Activated CD4-positive, alpha-beta memory T cell treated with anti-CD3 and anti-CD28 coated beads, Interleukin-2, amount 10 ng/mL, durations not matched to agents 7 days and 5 days (primary cell): ENCODE measurements around the gene IMMP2L. TPM values are rescaled to one million over a fixed set of nuclear protein-coding genes. Genes with fewer than 3 reads are reported as not detected.

Experiments used
- CTCF ChIA-PET: fragments of 350-600 bp; sonication (Branson Sonifier 250); formaldehyde crosslinking; loops from one replicate; lab custom pipeline; 2021; ENCODE audit warnings: antibody characterized with exemption, inconsistent platforms; lab: Charles Lee
- POLR2A ChIA-PET: fragments of 350-600 bp; sonication (Branson Sonifier 250); formaldehyde crosslinking; loops from one replicate; lab custom pipeline; 2021; ENCODE audit warnings: antibody characterized with exemption; lab: Charles Lee
- DNase-seq: peaks from one replicate; pipeline ENCODE4 v3.0.0-alpha.2; 2020
- H3K27ac Mint-ChIP-seq: one replicate; pipeline ENCODE4 v1.8.0; 2021; ENCODE audit warnings: mild to moderate bottlenecking, mixed read lengths
- H3K27me3 Mint-ChIP-seq: one replicate; pipeline ENCODE4 v1.8.0; 2021; ENCODE audit warnings: mixed read lengths
- H3K36me3 Mint-ChIP-seq: one replicate; pipeline ENCODE4 v1.8.0; 2021; ENCODE audit warnings: low read depth, mixed read lengths
- H3K4me1 Mint-ChIP-seq: one replicate; pipeline ENCODE4 v1.8.0; 2021; ENCODE audit warnings: mixed read lengths
- H3K4me3 Mint-ChIP-seq: one replicate; pipeline ENCODE4 v1.8.0; 2021; ENCODE audit warnings: mild to moderate bottlenecking, mixed read lengths
- H3K9me3 Mint-ChIP-seq: one replicate; pipeline ENCODE4 v1.8.0; 2021; ENCODE audit warnings: mixed read lengths
- total RNA-seq, 2 experiments: library from RNA; stranded (reverse); gene quantifications; one replicate each; pipeline ENCODE4 v1.2.3, GENCODE V29; 2021

The IMMP2L gene
- total RNA-seq, 2 experiments from 2014 or later, result 5.9 to 7.6 TPM

- no peaks in the 10 kb centered on the region for H3K9me3 Mint-ChIP-seq
- H3K27me3 Mint-ChIP-seq, result no peaks in the 10 kb centered on the region
- no peak for DNase-seq
- CTCF ChIA-PET, result no interaction called here
- no peak overlapping the region for H3K4me3 Mint-ChIP-seq
- no peaks in the 10 kb centered on the region for H3K4me1 Mint-ChIP-seq
- H3K36me3 Mint-ChIP-seq, result no peaks in the 10 kb centered on the region
- H3K27ac Mint-ChIP-seq, result no peak overlapping the region
- POLR2A ChIA-PET, result no interaction called here
Measured at GRCh38 chr7:110835218-110835617, 727.1 kb downstream of the IMMP2L start.

GRCh38 chr7:110831419-110831818 is 730.9 kb downstream of the IMMP2L start:
- POLR2A ChIA-PET, result no interaction called here

GRCh38 chr7:110830778-110831177 is 731.5 kb downstream of the IMMP2L start:
- Mint-ChIP-seq H3K9me3 (peaks cover 4% of the 10 kb centered on the region), H3K36me3 (no peaks in the 10 kb centered on the region), H3K4me1 (no peaks in the 10 kb centered on the region), H3K27me3 (no peaks in the 10 kb centered on the region), H3K4me3 (no peak overlapping the region), H3K27ac (no peak overlapping the region)
- CTCF ChIA-PET, result no interaction called here
- no peak for DNase-seq
- POLR2A ChIA-PET, result no interaction called here

More at GRCh38 chr7:110831419-110831818, 730.9 kb downstream of the IMMP2L start:
- CTCF ChIA-PET, result no interaction called here
- Mint-ChIP-seq H3K4me1 (no peaks in the 10 kb centered on the region), H3K9me3 (peaks cover 2% of the 10 kb centered on the region), H3K36me3 (no peaks in the 10 kb centered on the region), H3K4me3 (no peak overlapping the region), H3K27ac (no peak overlapping the region), H3K27me3 (no peaks in the 10 kb centered on the region)
- DNase-seq, result no peak

- Mint-ChIP-seq H3K4me3 (no peak overlapping the region), H3K4me1 (no peaks in the 10 kb centered on the region), H3K27ac (no peak overlapping the region), H3K9me3 (peaks cover 7% of the 10 kb centered on the region), H3K27me3 (no peaks in the 10 kb centered on the region), H3K36me3 (no peaks in the 10 kb centered on the region)
- POLR2A ChIA-PET, result no interaction called here
- DNase-seq, result no peak
- CTCF ChIA-PET, result no interaction called here
Measured at GRCh38 chr7:110827936-110828335, 734.4 kb downstream of the IMMP2L start.

GRCh38 chr7:110827287-110827855 is 734.9 kb downstream of the IMMP2L start:
- no peaks in the 10 kb centered on the region for H3K4me1 Mint-ChIP-seq
- H3K4me3 Mint-ChIP-seq, result no peak overlapping the region
- ChIA-PET CTCF (no interaction called here), POLR2A (no interaction called here)
- no peaks in the 10 kb centered on the region for H3K36me3 Mint-ChIP-seq
- H3K27me3 Mint-ChIP-seq, result no peaks in the 10 kb centered on the region
- H3K9me3 Mint-ChIP-seq, result peaks cover 7% of the 10 kb centered on the region
- no peak for DNase-seq
- no peak overlapping the region for H3K27ac Mint-ChIP-seq

GRCh38 chr7:110813986-110814385 is 748.3 kb downstream of the IMMP2L start:
- Mint-ChIP-seq H3K4me3 (no peak overlapping the region), H3K27me3 (no peaks in the 10 kb centered on the region), H3K27ac (no peak overlapping the region), H3K9me3 (no peaks in the 10 kb centered on the region), H3K36me3 (no peaks in the 10 kb centered on the region), H3K4me1 (no peaks in the 10 kb centered on the region)
- CTCF ChIA-PET, result no interaction called here
- POLR2A ChIA-PET, result no interaction called here
- no peak for DNase-seq

GRCh38 chr7:110809832-110810231 is 752.5 kb downstream of the IMMP2L start:
- ChIA-PET POLR2A (no interaction called here), CTCF (no interaction called here)
- H3K27me3 Mint-ChIP-seq, result no peaks in the 10 kb centered on the region
- no peak for DNase-seq
- no peaks in the 10 kb centered on the region for H3K9me3 Mint-ChIP-seq
- H3K27ac Mint-ChIP-seq, result no peak overlapping the region
- no peak overlapping the region for H3K4me3 Mint-ChIP-seq
- H3K4me1 Mint-ChIP-seq, result no peaks in the 10 kb centered on the region
- H3K36me3 Mint-ChIP-seq, result no peaks in the 10 kb centered on the region

GRCh38 chr7:110808361-110808760 is 753.9 kb downstream of the IMMP2L start:
- POLR2A ChIA-PET, result no interaction called here
- no peak for DNase-seq
- Mint-ChIP-seq H3K27ac (no peak overlapping the region), H3K4me1 (no peaks in the 10 kb centered on the region), H3K27me3 (no peaks in the 10 kb centered on the region), H3K4me3 (no peak overlapping the region), H3K9me3 (peaks cover 1% of the 10 kb centered on the region), H3K36me3 (no peaks in the 10 kb centered on the region)
- CTCF ChIA-PET, result interaction anchor here (0.6 kb wide), 1 partner anchor 110 kb away, joined by 5 read pairs; no protein-coding TSS in a partner anchor

GRCh38 chr7:110804501-110804900 is 757.8 kb downstream of the IMMP2L start:
- ChIA-PET POLR2A (no interaction called here), CTCF (no interaction called here)
- DNase-seq, result no peak
- peaks cover 10% of the 10 kb centered on the region for H3K9me3 Mint-ChIP-seq
- peaks cover 4% of the 10 kb centered on the region for H3K4me1 Mint-ChIP-seq
- no peaks in the 10 kb centered on the region for H3K27me3 Mint-ChIP-seq
- H3K4me3 Mint-ChIP-seq, result no peak overlapping the region
- H3K27ac Mint-ChIP-seq, result no peak overlapping the region
- no peaks in the 10 kb centered on the region for H3K36me3 Mint-ChIP-seq

GRCh38 chr7:110803602-110804143 is 758.6 kb downstream of the IMMP2L start:
- CTCF ChIA-PET, result interaction anchor here (1.0 kb wide), 1 partner anchor 295 kb away, joined by 3 read pairs; no protein-coding TSS in a partner anchor
- no peak for DNase-seq

GRCh38 chr7:110801502-110801901 is 760.8 kb downstream of the IMMP2L start:
- peaks cover 4% of the 10 kb centered on the region for H3K4me1 Mint-ChIP-seq
- H3K9me3 Mint-ChIP-seq, result peaks cover 10% of the 10 kb centered on the region
- H3K27ac Mint-ChIP-seq, result no peak overlapping the region
- POLR2A ChIA-PET, result no interaction called here
- no peaks in the 10 kb centered on the region for H3K36me3 Mint-ChIP-seq
- no peak overlapping the region for H3K4me3 Mint-ChIP-seq
- no peaks in the 10 kb centered on the region for H3K27me3 Mint-ChIP-seq
- no peak for DNase-seq
- CTCF ChIA-PET, result no interaction called here

More at GRCh38 chr7:110803602-110804143, 758.6 kb downstream of the IMMP2L start:
- Mint-ChIP-seq H3K27me3 (no peaks in the 10 kb centered on the region), H3K27ac (no peak overlapping the region), H3K9me3 (peaks cover 10% of the 10 kb centered on the region), H3K4me1 (peaks cover 4% of the 10 kb centered on the region), H3K36me3 (no peaks in the 10 kb centered on the region), H3K4me3 (no peak overlapping the region)
- POLR2A ChIA-PET, result no interaction called here

- no peak overlapping the region for H3K4me3 Mint-ChIP-seq
- no peak for DNase-seq
- H3K36me3 Mint-ChIP-seq, result no peaks in the 10 kb centered on the region
- POLR2A ChIA-PET, result no interaction called here
- no peak overlapping the region for H3K27ac Mint-ChIP-seq
- peaks cover 4% of the 10 kb centered on the region for H3K4me1 Mint-ChIP-seq
- peaks cover 10% of the 10 kb centered on the region for H3K9me3 Mint-ChIP-seq
- CTCF ChIA-PET, result no interaction called here
- H3K27me3 Mint-ChIP-seq, result no peaks in the 10 kb centered on the region
Measured at GRCh38 chr7:110800984-110801383, 761.3 kb downstream of the IMMP2L start.

- no peak overlapping the region for H3K27ac Mint-ChIP-seq
- no peak overlapping the region for H3K4me3 Mint-ChIP-seq
- DNase-seq, result no peak
- H3K4me1 Mint-ChIP-seq, result peaks cover 4% of the 10 kb centered on the region
- peaks cover 2% of the 10 kb centered on the region for H3K9me3 Mint-ChIP-seq
- no peaks in the 10 kb centered on the region for H3K27me3 Mint-ChIP-seq
- no peaks in the 10 kb centered on the region for H3K36me3 Mint-ChIP-seq
- POLR2A ChIA-PET, result no interaction called here
- CTCF ChIA-PET, result no interaction called here
Measured at GRCh38 chr7:110797656-110798055, 764.6 kb downstream of the IMMP2L start.

- Mint-ChIP-seq H3K27me3 (no peaks in the 10 kb centered on the region), H3K27ac (no peak overlapping the region), H3K4me3 (no peak overlapping the region), H3K4me1 (no peaks in the 10 kb centered on the region), H3K36me3 (no peaks in the 10 kb centered on the region), H3K9me3 (no peaks in the 10 kb centered on the region)
- no peak for DNase-seq
- CTCF ChIA-PET, result no interaction called here
- POLR2A ChIA-PET, result no interaction called here
Measured at GRCh38 chr7:110790992-110791391, 771.3 kb downstream of the IMMP2L start.
